ENCODE data around the gene TSKU. TPM values are rescaled to one million over a fixed set of nuclear protein-coding genes. Genes with fewer than 3 reads are reported as not detected.

Gene TSKU
- total RNA-seq, 1 donor = 23.5 TPM

DNA sequence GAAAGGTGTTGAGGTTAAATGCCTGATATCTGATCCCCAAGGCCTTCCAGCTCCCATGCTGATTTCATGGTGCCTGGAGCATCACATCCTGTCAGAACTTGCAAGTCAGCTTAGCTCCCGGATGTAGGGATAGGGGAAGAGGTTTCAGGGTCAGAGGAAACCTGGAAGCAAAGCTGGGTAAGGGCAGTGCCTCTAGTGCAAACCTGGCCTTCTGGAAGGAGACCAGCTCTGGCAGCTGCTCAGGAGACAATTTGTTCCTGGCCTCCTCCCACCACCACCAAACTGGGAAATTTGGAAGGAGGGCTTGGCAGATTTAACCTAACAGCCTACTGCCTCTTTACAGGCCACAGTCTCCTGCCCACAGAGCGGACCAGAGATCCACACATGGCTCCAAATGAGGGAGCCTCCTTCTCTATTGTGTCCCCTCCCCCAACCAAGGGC, 9.2 kb upstream of the TSKU start:
- Histone ChIP-seq H3K4me2 (ENCODE audit: insufficient read depth, low read length) (no peak overlapping the region), H3K27ac (ENCODE audit: low read depth, low read length) (no peak overlapping the region), H3K27me3 (ENCODE audit: insufficient read depth, low read length) (no peaks in the 10 kb centered on the region), H4K20me1 (ENCODE audit: insufficient read depth, low read length) (peaks cover 2% of the 10 kb centered on the region), H3K36me3 (ENCODE audit: insufficient read depth, low read length) (no peaks in the 10 kb centered on the region), H2AFZ (ENCODE audit: low read length) (no peak overlapping the region), H3K9me3 (ENCODE audit: low read depth, low read length) (peaks cover 9% of the 10 kb centered on the region), H3K4me1 (ENCODE audit: insufficient read depth, low read length) (peaks cover 33% of the 10 kb centered on the region), H3K79me2 (ENCODE audit: insufficient read depth, low read length) (no peaks in the 10 kb centered on the region), H3K4me3 (ENCODE audit: insufficient read depth, low read length) (no peak overlapping the region)
- DNase-seq (ENCODE audit: insufficient read length, low spot score, missing footprints) = no peak
- TF ChIP-seq CTCF (IDR thresholded peaks at IDR 0.05; ENCODE audit: extremely low read depth, low read depth, low read length) = no peak

DNA sequence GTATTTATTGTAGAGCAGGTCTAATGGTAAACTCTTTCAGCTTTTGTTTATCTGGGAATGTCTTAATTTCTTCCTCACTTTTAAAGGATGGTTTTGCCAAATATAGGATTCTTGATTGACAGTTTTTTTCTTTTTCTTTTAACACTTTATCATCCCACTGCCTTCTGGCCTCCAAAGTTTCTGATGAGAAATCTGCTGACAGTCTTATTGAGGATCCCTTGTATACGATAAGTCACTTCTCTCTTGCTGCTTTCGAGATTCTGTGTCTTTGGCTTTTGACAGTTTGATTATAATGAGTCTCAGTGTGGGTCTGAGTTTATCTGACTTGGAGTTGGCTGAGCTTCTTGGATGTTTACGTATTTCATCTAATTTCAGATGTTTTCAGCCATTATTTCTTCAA, 6.7 kb upstream of the TSKU start:
- no peak overlapping the region for H3K4me2 ChIP-seq (ENCODE audit: insufficient read depth, low read length)
- no peak overlapping the region for H3K4me3 ChIP-seq (ENCODE audit: insufficient read depth, low read length)
- peaks cover 9% of the 10 kb centered on the region for H3K9me3 ChIP-seq (ENCODE audit: low read depth, low read length)
- no peaks in the 10 kb centered on the region for H3K27me3 ChIP-seq (ENCODE audit: insufficient read depth, low read length)
- no peaks in the 10 kb centered on the region for H3K79me2 ChIP-seq (ENCODE audit: insufficient read depth, low read length)
- TF ChIP-seq CTCF (IDR thresholded peaks at IDR 0.05; ENCODE audit: extremely low read depth, low read depth, low read length) = no peak
- no peak overlapping the region for H3K27ac ChIP-seq (ENCODE audit: low read depth, low read length)
- H4K20me1 ChIP-seq (ENCODE audit: insufficient read depth, low read length) = peaks cover 2% of the 10 kb centered on the region
- no peaks in the 10 kb centered on the region for H3K36me3 ChIP-seq (ENCODE audit: insufficient read depth, low read length)
- no peak for DNase-seq (ENCODE audit: insufficient read length, low spot score, missing footprints)
- peaks cover 9% of the 10 kb centered on the region for H3K4me1 ChIP-seq (ENCODE audit: insufficient read depth, low read length)
- no peak overlapping the region for H2AFZ ChIP-seq (ENCODE audit: low read length)

GRCh38 chr11:76777305-76777704, 5.9 kb upstream of the TSKU start:
- H3K27me3 ChIP-seq (ENCODE audit: insufficient read depth, low read length) = no peaks in the 10 kb centered on the region
- no peak overlapping the region for H2AFZ ChIP-seq (ENCODE audit: low read length)
- H3K4me1 ChIP-seq (ENCODE audit: insufficient read depth, low read length) = peaks cover 9% of the 10 kb centered on the region
- H4K20me1 ChIP-seq (ENCODE audit: insufficient read depth, low read length) = peaks cover 2% of the 10 kb centered on the region
- no peaks in the 10 kb centered on the region for H3K36me3 ChIP-seq (ENCODE audit: insufficient read depth, low read length)
- no peak overlapping the region for H3K27ac ChIP-seq (ENCODE audit: low read depth, low read length)
- no peak overlapping the region for H3K4me3 ChIP-seq (ENCODE audit: insufficient read depth, low read length)
- DNase-seq (ENCODE audit: insufficient read length, low spot score, missing footprints) = no peak
- H3K79me2 ChIP-seq (ENCODE audit: insufficient read depth, low read length) = no peaks in the 10 kb centered on the region
- peaks cover 9% of the 10 kb centered on the region for H3K9me3 ChIP-seq (ENCODE audit: low read depth, low read length)
- TF ChIP-seq CTCF (IDR thresholded peaks at IDR 0.05; ENCODE audit: extremely low read depth, low read depth, low read length) = no peak
- H3K4me2 ChIP-seq (ENCODE audit: insufficient read depth, low read length) = no peak overlapping the region

DNA sequence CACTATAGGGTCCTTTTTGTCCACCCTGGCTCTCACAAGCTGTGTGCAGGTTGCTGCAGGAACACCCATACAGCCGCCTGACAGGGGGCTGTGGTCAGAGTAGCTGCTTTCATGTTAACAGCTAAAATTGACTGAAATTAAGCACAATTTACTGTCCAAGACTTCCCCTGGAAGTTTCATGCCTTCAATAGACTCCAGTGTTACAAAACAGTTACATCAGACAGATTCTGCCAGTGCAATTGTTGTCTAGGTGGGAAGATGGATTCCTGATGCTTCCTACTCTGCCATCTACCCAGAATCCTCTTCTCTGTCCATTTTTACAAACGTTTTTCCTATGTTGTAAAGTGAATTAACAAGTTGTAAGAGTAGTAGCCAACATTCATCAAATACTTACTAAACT, 5.3 kb upstream of the TSKU start:
- peaks cover 2% of the 10 kb centered on the region for H4K20me1 ChIP-seq (ENCODE audit: insufficient read depth, low read length)
- no peak for TF ChIP-seq CTCF (IDR thresholded peaks at IDR 0.05; ENCODE audit: extremely low read depth, low read depth, low read length)
- H3K4me2 ChIP-seq (ENCODE audit: insufficient read depth, low read length) = no peak overlapping the region
- no peaks in the 10 kb centered on the region for H3K27me3 ChIP-seq (ENCODE audit: insufficient read depth, low read length)
- H3K9me3 ChIP-seq (ENCODE audit: low read depth, low read length) = peaks cover 9% of the 10 kb centered on the region
- H3K27ac ChIP-seq (ENCODE audit: low read depth, low read length) = no peak overlapping the region
- no peaks in the 10 kb centered on the region for H3K79me2 ChIP-seq (ENCODE audit: insufficient read depth, low read length)
- H3K4me3 ChIP-seq (ENCODE audit: insufficient read depth, low read length) = no peak overlapping the region
- H3K4me1 ChIP-seq (ENCODE audit: insufficient read depth, low read length) = peaks cover 12% of the 10 kb centered on the region
- no peak for DNase-seq (ENCODE audit: insufficient read length, low spot score, missing footprints)
- no peaks in the 10 kb centered on the region for H3K36me3 ChIP-seq (ENCODE audit: insufficient read depth, low read length)
- no peak overlapping the region for H2AFZ ChIP-seq (ENCODE audit: low read length)
